HEK293 (cell line): Measurements from ENCODE around the gene LONP2.

Source experiments
- CTCF ChIA-PET: fragments of 350-600 bp; formaldehyde crosslinking; extraction: SDS; loops from one replicate; lab custom pipeline; 2021; ENCODE audit warnings: antibody characterized with exemption; lab: Yijun Ruan, JAX
- POLR2A ChIA-PET: fragments of 300-600 bp; formaldehyde crosslinking; extraction: SDS; loops from one replicate; lab custom pipeline; 2020; ENCODE audit warnings: antibody characterized with exemption, inconsistent platforms; lab: Yijun Ruan, JAX
- H3K27ac ChIP-seq: fragments of 200-500 bp; sonication (Bioruptor generic); 2 replicates; pipeline ENCODE4 v1.5.1; 2014; ENCODE audit warnings: low read depth, low read length, control low read depth, inconsistent platforms; ENCODE audit errors: extremely low read depth
- H3K36me3 ChIP-seq, 2 experiments: fragments of 200-500 bp in 1 of 2; sonication (Bioruptor generic) in 1 of 2; 1 replicate in 1 of 2; 2 replicates in 1 of 2; pipeline ENCODE4 v1.5.1; 2014 to 2017; ENCODE audit warnings: inconsistent platforms in 2 of 2, low read length in 2 of 2; ENCODE audit not compliant: control insufficient read depth in 2 of 2, insufficient read depth in 1 of 2
- H3K4me1 ChIP-seq: fragments of 200-500 bp; sonication (Bioruptor generic); 2 replicates; pipeline ENCODE4 v1.5.1; 2014; ENCODE audit warnings: mild to moderate bottlenecking, low read length, inconsistent platforms; ENCODE audit not compliant: control insufficient read depth, insufficient read depth
- H3K4me3 ChIP-seq: 2 replicates; pipeline ENCODE4 v1.5.1; 2011; ENCODE audit warnings: low read depth, mild to moderate bottlenecking, control low read depth, low read length, moderate library complexity
- H3K9me3 ChIP-seq: fragments of 200-500 bp; sonication (Bioruptor generic); 2 replicates; pipeline ENCODE4 v1.5.1; 2014; ENCODE audit warnings: low read depth, low read length, inconsistent platforms; ENCODE audit not compliant: control insufficient read depth, insufficient read depth
- BCL11A ChIP-seq: fragments of 450-650 bp; formaldehyde crosslinking; IDR thresholded peaks from 2 replicates; pipeline ENCODE4 v1.5.1; 2016; ENCODE audit warnings: low read depth, missing biosample characterization, missing genetic modification characterization
- MZF1 ChIP-seq: fragments of 450-650 bp; formaldehyde crosslinking; IDR thresholded peaks from 2 replicates; pipeline ENCODE4 v1.5.1; 2017; ENCODE audit warnings: missing biosample characterization, missing genetic modification characterization, borderline replicate concordance
- ZBTB26 ChIP-seq: fragments of 450-650 bp; formaldehyde crosslinking; optimal IDR thresholded peaks from 2 replicates; pipeline ENCODE3; 2016; ENCODE audit warnings: missing biosample characterization, mild to moderate bottlenecking, missing genetic modification characterization
- ZBTB49 ChIP-seq: fragments of 450-650 bp; formaldehyde crosslinking; IDR thresholded peaks from 2 replicates; pipeline ENCODE4 v1.5.1; 2016; ENCODE audit warnings: missing biosample characterization, missing genetic modification characterization, low read depth
- ZBTB8A ChIP-seq: fragments of 450-650 bp; formaldehyde crosslinking; IDR thresholded peaks from 2 replicates; pipeline ENCODE4 v1.5.1; 2016; ENCODE audit warnings: missing biosample characterization, missing genetic modification characterization
- ZFP3 ChIP-seq: fragments of 450-650 bp; formaldehyde crosslinking; IDR thresholded peaks from 2 replicates; pipeline ENCODE4 v1.5.1; 2016; ENCODE audit warnings: low read depth, missing biosample characterization, missing genetic modification characterization
- ZNF16 ChIP-seq: fragments of 450-650 bp; formaldehyde crosslinking; IDR thresholded peaks from 2 replicates; pipeline ENCODE4 v1.5.1; 2016; ENCODE audit warnings: low read depth, missing biosample characterization, missing genetic modification characterization
- ZNF335 ChIP-seq: fragments of 450-650 bp; formaldehyde crosslinking; conservative IDR thresholded peaks from 2 replicates; pipeline ENCODE4 v1.5.1; 2016; ENCODE audit warnings: missing biosample characterization, missing genetic modification characterization
- ZNF558 ChIP-seq: fragments of 450-650 bp; formaldehyde crosslinking; IDR thresholded peaks from 2 replicates; pipeline ENCODE4 v1.5.1; 2016; ENCODE audit warnings: missing biosample characterization, missing genetic modification characterization
- ZNF561 ChIP-seq: fragments of 450-650 bp; IDR thresholded peaks from 2 replicates; pipeline ENCODE4 v1.5.1; 2018; ENCODE audit warnings: missing biosample characterization, missing genetic modification characterization, borderline replicate concordance
- ZSCAN18 ChIP-seq: fragments of 450-650 bp; formaldehyde crosslinking; IDR thresholded peaks from 2 replicates; pipeline ENCODE4 v1.5.1; 2016; ENCODE audit warnings: missing biosample characterization, missing genetic modification characterization
- ZSCAN30 ChIP-seq: fragments of 450-650 bp; IDR thresholded peaks from 2 replicates; pipeline ENCODE4 v1.5.1; 2018; ENCODE audit warnings: missing biosample characterization, mild to moderate bottlenecking, missing genetic modification characterization, moderate library complexity
- ZXDB ChIP-seq: fragments of 450-650 bp; formaldehyde crosslinking; IDR thresholded peaks from 2 replicates; pipeline ENCODE4 v1.5.1; 2016; ENCODE audit warnings: missing biosample characterization, missing genetic modification characterization
- TF ChIP-seq, protein P1 (sequence below): fragments of 450-650 bp; formaldehyde crosslinking; IDR thresholded peaks from 2 replicates; pipeline ENCODE4 v1.5.1; 2016; ENCODE audit warnings: missing biosample characterization, missing genetic modification characterization

LONP2 gene

GRCh38 chr16:48383877-48384519, 139.9 kb downstream of the LONP2 start (continued):
- TF ChIP-seq, protein P1, sequence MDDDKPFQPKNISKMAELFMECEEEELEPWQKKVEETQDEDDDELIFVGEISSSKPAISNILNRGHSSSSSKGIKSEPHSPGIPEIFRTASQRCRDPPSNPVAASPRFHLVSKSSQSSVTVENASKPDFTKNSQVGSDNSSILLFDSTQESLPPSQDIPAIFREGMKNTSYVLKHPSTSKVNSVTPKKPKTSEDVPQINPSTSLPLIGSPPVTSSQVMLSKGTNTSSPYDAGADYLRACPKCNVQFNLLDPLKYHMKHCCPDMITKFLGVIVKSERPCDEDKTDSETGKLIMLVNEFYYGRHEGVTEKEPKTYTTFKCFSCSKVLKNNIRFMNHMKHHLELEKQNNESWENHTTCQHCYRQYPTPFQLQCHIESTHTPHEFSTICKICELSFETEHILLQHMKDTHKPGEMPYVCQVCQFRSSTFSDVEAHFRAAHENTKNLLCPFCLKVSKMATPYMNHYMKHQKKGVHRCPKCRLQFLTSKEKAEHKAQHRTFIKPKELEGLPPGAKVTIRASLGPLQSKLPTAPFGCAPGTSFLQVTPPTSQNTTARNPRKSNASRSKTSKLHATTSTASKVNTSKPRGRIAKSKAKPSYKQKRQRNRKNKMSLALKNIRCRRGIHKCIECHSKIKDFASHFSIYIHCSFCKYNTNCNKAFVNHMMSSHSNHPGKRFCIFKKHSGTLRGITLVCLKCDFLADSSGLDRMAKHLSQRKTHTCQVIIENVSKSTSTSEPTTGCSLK: no peak
- TF ChIP-seq ZXDB (tag by site-specific recombination) (no peak), ZBTB49 (tag by site-specific recombination) (no peak), ZNF16 (tag by site-specific recombination) (no peak)

DNA sequence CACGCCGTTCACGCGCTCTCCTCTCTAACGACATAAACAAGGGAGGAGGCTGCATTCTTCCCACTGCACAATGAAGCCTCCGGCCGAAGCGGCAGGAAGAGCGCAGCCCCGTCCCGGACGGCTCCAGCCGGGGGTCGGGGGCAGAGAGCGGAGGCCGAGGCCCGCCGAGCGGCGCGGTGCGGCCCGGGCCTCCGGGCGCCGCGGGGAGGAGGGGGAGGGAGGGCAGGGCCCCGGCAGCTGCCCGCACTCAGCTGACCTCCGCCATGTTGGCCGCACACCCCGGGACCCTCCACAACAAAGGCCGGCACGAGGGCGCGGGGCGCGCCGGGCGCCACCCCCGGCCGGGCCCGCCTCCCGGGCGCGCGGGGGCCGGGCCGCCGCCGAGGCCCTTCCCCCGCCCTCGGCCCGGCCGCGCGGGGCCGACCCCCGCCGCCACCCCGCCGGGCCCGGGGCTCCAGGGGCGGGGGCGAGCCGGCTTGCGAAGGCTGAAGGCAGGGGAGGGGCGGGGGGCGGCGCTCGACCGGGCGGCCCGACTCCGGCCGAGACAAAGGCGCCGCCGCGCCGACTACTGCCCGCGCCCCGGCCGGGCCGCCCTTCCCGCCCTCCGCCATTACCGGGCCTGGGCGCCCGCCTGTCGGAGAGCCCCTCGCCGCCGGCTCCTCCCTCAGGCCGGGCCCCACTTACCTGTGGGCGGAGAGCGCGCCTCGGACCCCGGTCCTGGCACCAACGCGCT, 140.6 kb downstream of the LONP2 start:
- Histone ChIP-seq H3K36me3 (no peaks in the 10 kb centered on the region; a peak in 1 of 3 replicates), H3K9me3 (no peaks in the 10 kb centered on the region), H3K4me1 (peaks cover 5% of the 10 kb centered on the region; the same call in 1 of the 2 replicates), H3K4me3 (peak overlapping the region; percentile 84), H3K27ac (peak overlapping the region; percentile 98)
- CTCF ChIA-PET: interaction anchor here (1.0 to 1.2 kb wide), 2 partner anchors 238 to 245 kb away, joined by 3 to 5 read pairs; no protein-coding TSS in a partner anchor
- no peak for TF ChIP-seq ZNF558 (tag by site-specific recombination)
- TF ChIP-seq BCL11A: no peak
- peak; percentile 31; the same call in 1 of the 2 replicates for TF ChIP-seq ZNF561 (tag by site-specific recombination)
- TF ChIP-seq ZBTB26 (tag by site-specific recombination): peak; percentile 28
- no peak for TF ChIP-seq ZSCAN18 (tag by site-specific recombination)
- no peak for TF ChIP-seq ZFP3
- TF ChIP-seq MZF1: no peak
- TF ChIP-seq ZBTB8A (tag by site-specific recombination): peak; percentile 56; the same call in 1 of the 2 replicates
- peak; percentile 56; the same call in 1 of the 2 replicates for TF ChIP-seq ZNF335 (tag by site-specific recombination)
- TF ChIP-seq ZSCAN30 (tag by site-specific recombination): 0 out of 2 replicates have a peak, but pooled peaks have one; percentile 9
- POLR2A ChIA-PET: interaction anchor here (0.7 to 3.6 kb wide), 3 partner anchors 15 to 238 kb away, joined by 3 to 31 read pairs (median 3); no protein-coding TSS in a partner anchor
